ENCODE results near the gene BTG2. TPM values are rescaled to one million over a fixed set of nuclear protein-coding genes. Genes with fewer than 3 reads are reported as not detected.
A peak's percentile ranks its signal among the peaks of the same experiment; 100 is the strongest.

BTG2 gene
- total RNA-seq, 2 donors from 2014 or later, result 82.6 to 157 TPM

- Mint-ChIP-seq H3K27me3 (peaks cover 0 to 2% of the 10 kb centered on the region in 2 donors), H3K4me3 (no peak overlapping the region), H3K27ac (no peak overlapping the region), H3K9me3 (no peaks in the 10 kb centered on the region), H3K4me1 (ENCODE audit: low read depth in 2 of 2) (peaks cover 41 to 46% of the 10 kb centered on the region in 2 donors), H3K36me3 (no peaks in the 10 kb centered on the region)
- no peak for DNase-seq (ENCODE audit: low spot score)
- no peak for ATAC-seq
Measured at GRCh38 chr1:203271962-203272632, 33.2 kb upstream of the BTG2 start.

DNA sequence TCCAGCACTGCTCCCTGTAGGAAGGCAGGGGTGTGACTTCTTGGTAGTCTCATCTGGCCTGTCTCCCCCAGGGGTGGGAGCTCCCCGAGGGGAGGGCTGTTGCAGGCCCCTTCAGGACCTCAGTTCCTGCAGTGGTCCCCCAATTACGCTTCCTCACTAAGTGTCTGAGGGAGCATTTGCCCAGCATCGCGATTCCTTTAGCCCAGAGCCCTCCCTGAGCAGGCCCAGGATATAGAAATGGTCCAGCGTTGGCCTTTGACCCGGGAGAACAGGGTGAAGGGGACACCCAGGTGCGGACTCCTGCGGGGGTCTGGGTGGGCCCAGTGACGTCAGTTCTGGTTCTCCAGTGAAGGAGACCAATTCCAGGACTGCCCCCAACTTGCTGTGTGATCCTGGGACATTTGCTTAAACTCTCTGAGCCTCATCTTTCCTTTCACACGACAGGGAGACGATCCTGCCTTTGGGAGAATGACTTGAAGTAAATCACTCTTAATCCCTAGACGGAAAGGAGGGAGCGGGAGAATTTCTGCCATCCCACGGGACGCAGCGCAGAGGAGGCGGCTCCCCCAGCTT is 32.6 kb upstream of the BTG2 start:
- ATAC-seq (no peak), DNase-seq (ENCODE audit: low spot score) (no peak)
- H3K9me3 Mint-ChIP-seq, result no peaks in the 10 kb centered on the region
- H3K4me1 Mint-ChIP-seq (ENCODE audit: low read depth in 2 of 2), result peaks cover 39 to 50% of the 10 kb centered on the region in 2 donors
- H3K27ac Mint-ChIP-seq, result peak overlapping the region; percentile 67 to 74
- no peaks in the 10 kb centered on the region for H3K36me3 Mint-ChIP-seq
- no peaks in the 10 kb centered on the region for H3K27me3 Mint-ChIP-seq
- H3K4me3 Mint-ChIP-seq, result peak overlapping the region; percentile 73

GRCh38 chr1:203273206-203273868 is 32.0 kb upstream of the BTG2 start:
- Mint-ChIP-seq H3K4me1 (ENCODE audit: low read depth in 2 of 2) (peaks cover 42 to 52% of the 10 kb centered on the region in 2 donors), H3K27me3 (no peaks in the 10 kb centered on the region), H3K9me3 (no peaks in the 10 kb centered on the region), H3K36me3 (no peaks in the 10 kb centered on the region), H3K4me3 (peak overlapping the region; percentile 73), H3K27ac (peak overlapping the region; percentile 67 to 74)
- peak; percentile 80 to 87 for ATAC-seq
- DNase-seq (ENCODE audit: low spot score), result peak; percentile 91

DNA sequence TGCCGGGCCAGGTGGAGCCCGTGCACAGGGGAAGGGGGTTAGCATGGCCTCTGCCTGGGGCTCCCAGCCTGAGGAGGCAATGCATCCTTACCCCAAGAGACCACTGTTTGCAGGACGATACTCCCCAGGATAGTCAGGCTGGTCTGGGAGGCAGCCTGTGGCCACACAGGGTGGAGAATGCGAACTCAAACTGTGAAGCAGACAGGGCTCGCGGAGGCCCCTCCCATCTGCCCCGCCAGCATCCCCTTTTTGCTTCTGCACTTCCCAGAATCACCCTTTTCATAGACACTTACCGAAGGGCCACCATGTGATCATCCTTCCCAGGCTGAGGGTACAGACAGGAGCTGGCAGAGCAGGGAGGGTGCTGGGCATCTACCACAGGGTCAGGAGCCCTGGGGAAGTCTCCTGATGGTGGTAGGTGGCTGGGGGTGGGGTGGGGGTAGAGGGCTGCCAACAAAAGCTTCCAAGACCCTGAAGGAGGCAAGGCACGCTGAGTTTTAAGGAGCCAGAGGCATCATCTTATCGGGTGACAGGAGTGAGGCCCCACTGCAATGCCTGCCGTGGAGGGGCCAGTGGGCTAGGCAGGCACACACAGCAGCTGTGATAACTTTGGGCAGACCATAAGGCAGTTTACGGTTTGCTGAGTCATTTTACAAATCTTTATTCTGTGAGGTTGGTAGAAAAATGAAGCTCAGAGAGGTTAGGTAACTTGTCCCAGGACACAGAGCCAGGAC is 31.3 kb upstream of the BTG2 start:
- Mint-ChIP-seq H3K27me3 (no peaks in the 10 kb centered on the region), H3K4me3 (peak overlapping the region; percentile 73), H3K27ac (peak overlapping the region; percentile 67 to 74), H3K9me3 (no peaks in the 10 kb centered on the region), H3K4me1 (ENCODE audit: low read depth in 2 of 2) (peaks cover 49 to 59% of the 10 kb centered on the region in 2 donors), H3K36me3 (no peaks in the 10 kb centered on the region)
- DNase-seq (ENCODE audit: low spot score), result no peak
- peak in 1 of 2 donors; percentile 34 for ATAC-seq

GRCh38 chr1:203274603-203275381 is 30.5 kb upstream of the BTG2 start:
- Mint-ChIP-seq H3K9me3 (no peaks in the 10 kb centered on the region), H3K4me1 (ENCODE audit: low read depth in 2 of 2) (peaks cover 52 to 64% of the 10 kb centered on the region in 2 donors), H3K27ac (peak overlapping the region; percentile 67 to 74), H3K36me3 (no peaks in the 10 kb centered on the region), H3K4me3 (peak overlapping the region; percentile 73), H3K27me3 (no peaks in the 10 kb centered on the region)
- ATAC-seq (peak in 1 of 2 donors; percentile 34), DNase-seq (ENCODE audit: low spot score) (no peak)

DNA sequence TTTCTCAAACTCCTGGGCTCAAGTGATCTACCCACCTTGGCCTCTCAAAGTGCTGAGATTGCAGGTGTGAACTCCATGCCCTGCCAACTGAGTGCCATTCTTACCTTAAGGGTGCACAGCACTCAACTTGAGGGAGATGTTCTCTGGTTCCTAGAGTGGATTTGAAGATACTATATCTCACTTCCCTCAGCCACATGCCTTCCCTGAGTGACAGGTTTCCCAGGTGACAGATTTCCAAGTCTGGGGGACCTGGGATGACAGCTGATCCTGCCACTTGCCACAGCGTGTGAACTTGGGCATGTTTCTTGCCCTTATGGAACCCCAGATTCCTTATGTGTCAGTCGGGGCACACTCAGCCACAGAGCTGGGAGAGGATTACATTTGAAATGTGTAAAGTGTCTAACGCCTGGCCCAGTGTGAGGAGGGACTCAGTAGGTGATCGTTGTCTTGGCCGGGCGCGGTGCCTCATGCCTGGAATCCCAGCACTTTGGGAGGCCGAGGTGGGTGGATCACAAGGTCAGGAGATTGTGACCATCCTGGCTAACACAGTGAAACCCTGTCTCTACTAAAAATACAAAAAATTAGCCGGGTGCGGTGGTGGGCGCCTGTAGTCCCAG is 29.6 kb upstream of the BTG2 start:
- H3K4me3 Mint-ChIP-seq, result peak overlapping the region; percentile 73
- no peak for DNase-seq (ENCODE audit: low spot score)
- H3K27ac Mint-ChIP-seq, result peak overlapping the region; percentile 67 to 74
- H3K36me3 Mint-ChIP-seq, result no peaks in the 10 kb centered on the region
- H3K4me1 Mint-ChIP-seq (ENCODE audit: low read depth in 2 of 2), result peaks cover 55 to 68% of the 10 kb centered on the region in 2 donors
- no peaks in the 10 kb centered on the region for H3K27me3 Mint-ChIP-seq
- H3K9me3 Mint-ChIP-seq, result no peaks in the 10 kb centered on the region
- ATAC-seq, result no peak

DNA sequence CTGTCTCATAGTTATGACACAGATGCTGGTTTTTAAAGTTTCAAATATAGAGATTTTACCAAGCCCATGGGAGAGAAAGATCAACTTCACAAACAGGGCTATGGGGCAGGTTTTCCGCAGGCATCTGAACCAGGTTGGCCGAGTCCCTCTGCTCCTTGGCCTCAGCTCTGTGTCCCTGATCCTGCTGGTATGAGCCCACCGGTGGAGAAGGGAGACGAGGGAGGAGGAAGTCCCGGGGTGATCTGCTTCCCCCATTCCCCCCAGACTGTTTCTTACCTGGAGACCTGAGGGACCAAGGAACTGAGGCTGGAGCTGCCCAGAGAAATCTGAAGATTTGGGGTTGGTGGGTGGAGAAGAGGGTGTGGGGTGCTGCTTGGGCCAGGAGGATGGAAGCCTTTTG is 28.9 kb upstream of the BTG2 start:
- no peak for DNase-seq (ENCODE audit: low spot score)
- H3K9me3 Mint-ChIP-seq, result no peaks in the 10 kb centered on the region
- H3K4me1 Mint-ChIP-seq (ENCODE audit: low read depth in 2 of 2), result peaks cover 53 to 62% of the 10 kb centered on the region in 2 donors
- peak overlapping the region in 1 of 2 donors; percentile 74 for H3K27ac Mint-ChIP-seq
- no peaks in the 10 kb centered on the region for H3K36me3 Mint-ChIP-seq
- H3K27me3 Mint-ChIP-seq, result no peaks in the 10 kb centered on the region
- H3K4me3 Mint-ChIP-seq, result no peak overlapping the region
- ATAC-seq, result no peak

DNA sequence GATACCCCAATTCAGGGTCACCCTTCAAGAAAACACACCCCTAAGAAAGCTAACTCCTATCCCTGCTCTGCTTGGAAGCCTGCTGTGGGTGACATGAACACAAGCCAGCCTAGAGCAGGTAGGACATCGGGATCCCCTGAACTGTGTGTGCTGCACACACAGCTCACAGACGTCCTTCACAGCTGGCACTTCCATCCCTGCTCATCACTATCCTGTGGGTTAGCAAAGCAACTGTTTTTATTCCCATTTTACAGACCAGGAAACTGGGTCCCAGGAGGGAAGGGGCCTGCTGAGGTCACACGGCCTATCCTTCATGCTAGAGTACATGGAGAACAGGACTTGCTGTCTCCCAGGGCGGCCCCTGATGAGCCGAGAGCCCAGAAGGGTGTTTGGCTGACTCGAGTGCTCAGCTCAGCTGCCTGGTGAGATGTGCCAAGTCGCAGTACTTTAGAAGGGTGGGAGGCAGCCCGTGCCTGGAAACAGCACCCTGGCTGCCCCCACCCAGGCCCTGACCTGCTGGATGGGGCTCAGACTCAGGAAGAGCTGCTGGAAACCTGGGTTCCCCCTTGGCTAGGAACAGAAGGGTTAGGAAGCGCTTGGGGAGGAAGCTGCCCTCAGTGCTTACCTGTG is 28.3 kb upstream of the BTG2 start:
- ATAC-seq (no peak), DNase-seq (ENCODE audit: low spot score) (no peak)
- peak overlapping the region; percentile 58 to 87 for H3K27ac Mint-ChIP-seq
- H3K9me3 Mint-ChIP-seq, result no peaks in the 10 kb centered on the region
- no peaks in the 10 kb centered on the region for H3K27me3 Mint-ChIP-seq
- no peak overlapping the region for H3K4me3 Mint-ChIP-seq
- peaks cover 52 to 63% of the 10 kb centered on the region in 2 donors for H3K4me1 Mint-ChIP-seq (ENCODE audit: low read depth in 2 of 2)
- H3K36me3 Mint-ChIP-seq, result no peaks in the 10 kb centered on the region

DNA sequence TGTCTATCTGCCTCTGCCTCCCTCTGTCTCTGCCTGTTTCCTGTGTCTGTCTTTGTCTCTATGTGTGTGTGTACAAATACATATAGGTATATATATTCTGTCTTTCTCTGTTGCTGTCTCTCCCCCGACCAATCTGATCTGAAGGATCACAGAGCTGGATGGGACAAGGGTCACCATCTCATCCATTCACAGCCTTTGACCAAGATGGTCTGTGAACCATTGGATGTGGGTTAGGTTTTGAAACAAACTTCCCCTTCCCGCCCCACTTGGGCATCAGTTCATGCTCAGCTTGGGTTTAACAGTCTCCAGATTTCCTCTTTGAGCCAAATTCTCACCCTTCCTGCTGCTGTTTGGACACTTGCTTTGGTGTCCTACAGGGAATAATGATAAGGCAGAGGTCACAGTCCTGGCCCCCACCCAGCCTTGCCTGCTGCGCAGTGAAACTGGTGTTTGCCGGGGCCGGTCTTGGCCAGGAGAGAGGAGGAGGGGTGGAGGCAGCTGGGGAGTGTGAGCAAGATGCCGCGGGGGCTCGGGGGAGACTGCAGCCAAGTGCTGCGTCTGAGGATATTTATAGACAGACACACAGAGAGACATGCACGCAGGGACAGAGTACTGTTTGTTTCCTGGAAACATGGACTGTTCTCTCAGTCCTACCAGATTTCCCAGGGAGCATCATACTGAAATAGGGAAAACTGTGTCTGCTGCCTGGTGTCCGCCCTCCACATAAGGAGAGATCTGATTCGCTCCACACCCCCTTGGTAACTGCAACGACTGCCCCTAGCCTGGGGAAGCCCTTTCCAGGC is 27.0 kb upstream of the BTG2 start:
- Mint-ChIP-seq H3K4me3 (peak overlapping the region; percentile 36), H3K36me3 (no peaks in the 10 kb centered on the region), H3K27ac (peak overlapping the region; percentile 58 to 87), H3K9me3 (no peaks in the 10 kb centered on the region), H3K4me1 (ENCODE audit: low read depth in 2 of 2) (peaks cover 62% of the 10 kb centered on the region in 2 donors), H3K27me3 (no peaks in the 10 kb centered on the region)
- ATAC-seq (no peak), DNase-seq (ENCODE audit: low spot score) (no peak)

GRCh38 chr1:203278885-203279406 is 26.4 kb upstream of the BTG2 start:
- Mint-ChIP-seq H3K4me1 (ENCODE audit: low read depth in 2 of 2) (peaks cover 56 to 59% of the 10 kb centered on the region in 2 donors), H3K36me3 (no peaks in the 10 kb centered on the region)

GRCh38 chr1:203280061-203280460 is 25.3 kb upstream of the BTG2 start:
- Mint-ChIP-seq H3K4me1 (ENCODE audit: low read depth in 2 of 2) (peaks cover 46 to 53% of the 10 kb centered on the region in 2 donors), H3K4me3 (peak overlapping the region; percentile 6), H3K9me3 (no peaks in the 10 kb centered on the region), H3K27ac (peak overlapping the region in 1 of 2 donors; percentile 21), H3K36me3 (no peaks in the 10 kb centered on the region), H3K27me3 (no peaks in the 10 kb centered on the region)
- DNase-seq (ENCODE audit: low spot score) (no peak), ATAC-seq (no peak)

More at GRCh38 chr1:203278885-203279406, 26.4 kb upstream of the BTG2 start:
- ATAC-seq (no peak), DNase-seq (ENCODE audit: low spot score) (no peak)
- Mint-ChIP-seq H3K27ac (peak overlapping the region; percentile 41 to 87), H3K27me3 (no peaks in the 10 kb centered on the region), H3K4me3 (peak overlapping the region; percentile 30), H3K9me3 (no peaks in the 10 kb centered on the region)

DNA sequence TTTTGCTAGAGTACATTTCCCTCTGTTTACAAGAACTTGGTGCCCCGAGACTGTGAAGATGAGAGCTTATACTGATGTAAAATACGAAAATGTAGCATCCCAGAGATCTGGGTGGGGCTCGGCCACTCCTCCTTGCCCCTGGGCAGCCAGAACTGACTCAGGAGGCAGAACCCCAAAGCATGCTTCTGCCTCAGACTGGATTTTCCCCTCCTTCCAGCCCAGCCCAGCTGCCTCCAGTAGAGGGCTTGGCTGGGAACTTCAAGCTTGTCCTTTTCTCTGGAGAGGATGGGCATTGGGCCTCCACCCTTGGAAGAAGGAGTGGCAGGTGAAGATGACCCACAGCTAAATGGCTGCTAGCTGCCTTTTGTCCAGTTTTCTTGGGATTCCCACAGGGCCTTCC is 24.3 kb upstream of the BTG2 start:
- DNase-seq (ENCODE audit: low spot score), result no peak
- no peak overlapping the region for H3K27ac Mint-ChIP-seq
- no peaks in the 10 kb centered on the region for H3K27me3 Mint-ChIP-seq
- H3K9me3 Mint-ChIP-seq, result no peaks in the 10 kb centered on the region
- H3K4me3 Mint-ChIP-seq, result no peak overlapping the region
- no peaks in the 10 kb centered on the region for H3K36me3 Mint-ChIP-seq
- H3K4me1 Mint-ChIP-seq (ENCODE audit: low read depth in 2 of 2), result peaks cover 38 to 43% of the 10 kb centered on the region in 2 donors
- no peak for ATAC-seq
